Common myeloid progenitor, CD34-positive (primary cell): ENCODE data around the gene OPCML.

Source experiments
- CTCF ChIA-PET: fragments of 350-600 bp; sonication (Branson Sonifier 250); formaldehyde crosslinking; loops from one replicate; lab custom pipeline; 2021; ENCODE audit warnings: antibody characterized with exemption; lab: Charles Lee
- POLR2A ChIA-PET: fragments of 350-600 bp; sonication (Branson Sonifier 250); formaldehyde crosslinking; loops from one replicate; lab custom pipeline; 2021; ENCODE audit warnings: antibody characterized with exemption; lab: Charles Lee
- DNase-seq, 3 donors: peaks; one replicate each; pipeline versions ENCODE4 v3.0.0 to v3.0.0-alpha.2; 2013
- H3K27ac ChIP-seq, 2 experiments: 1 replicate in 1 of 2; 2 replicates in 1 of 2; pipeline ENCODE4 v1.7.0; 2013; ENCODE audit warnings: inconsistent platforms in 2 of 2, low read length in 2 of 2, mild to moderate bottlenecking in 2 of 2, low read depth in 1 of 2, moderate library complexity in 1 of 2; ENCODE audit not compliant: severe bottlenecking in 2 of 2, insufficient read depth in 1 of 2, poor library complexity in 1 of 2
- H3K27me3 ChIP-seq, 5 experiments: replicated peaks in 2 of 5; 1 replicate in 3 of 5; 2 replicates in 2 of 5; pipeline versions ENCODE4 v1.6.1 to v1.7.0; 2013; ENCODE audit warnings: low read length in 4 of 5, mild to moderate bottlenecking in 2 of 5, moderate library complexity in 2 of 5, inconsistent platforms in 1 of 5; ENCODE audit not compliant: insufficient read depth in 5 of 5, control insufficient read depth in 4 of 5
- H3K36me3 ChIP-seq, 4 experiments: 1 replicate in 2 of 4; 2 replicates in 2 of 4; pipeline versions ENCODE4 v1.6.1 to v1.7.0; 2013; ENCODE audit warnings: low read length in 3 of 4, control low read depth in 1 of 4, mild to moderate bottlenecking in 1 of 4; ENCODE audit not compliant: control insufficient read depth in 4 of 4, insufficient read depth in 4 of 4
- H3K4me1 ChIP-seq, 4 experiments: 1 replicate in 3 of 4; 2 replicates in 1 of 4; pipeline versions ENCODE4 v1.6.1 to v1.7.1; 2013; ENCODE audit warnings: low read length in 3 of 4, mild to moderate bottlenecking in 3 of 4, control low read depth in 1 of 4, inconsistent platforms in 1 of 4, moderate library complexity in 1 of 4; ENCODE audit not compliant: control insufficient read depth in 4 of 4, insufficient read depth in 4 of 4; ENCODE audit errors: control extremely low read depth in 1 of 4
- H3K4me3 ChIP-seq, 7 experiments: 1 replicate in 4 of 7; 2 replicates in 3 of 7; pipeline versions ENCODE4 v1.5.1 to v1.7.0; 2013; ENCODE audit warnings: mild to moderate bottlenecking in 7 of 7, low read length in 6 of 7, moderate library complexity in 6 of 7, inconsistent platforms in 2 of 7, low read depth in 2 of 7, control low read depth in 1 of 7; ENCODE audit not compliant: insufficient read depth in 4 of 7, control insufficient read depth in 1 of 7; ENCODE audit errors: extremely low read depth in 1 of 7
- H3K9me3 ChIP-seq, 5 experiments: 1 replicate in 4 of 5; 2 replicates in 1 of 5; pipeline versions ENCODE4 v1.6.1 to v1.7.1; 2013; ENCODE audit warnings: low read length in 4 of 5, mild to moderate bottlenecking in 2 of 5, inconsistent platforms in 1 of 5, low read depth in 1 of 5, moderate library complexity in 1 of 5; ENCODE audit not compliant: control insufficient read depth in 4 of 5, insufficient read depth in 2 of 5; ENCODE audit errors: control extremely low read depth in 1 of 5
- WGBS: methylation state at CpG from one replicate; pipeline ENCODE4 v1.1.5; 2013; ENCODE audit not compliant: insufficient coverage; 5-methylcytosine and 5-hydroxymethylcytosine counted together

Gene OPCML

GRCh38 chr11:133524488-133524887 lies 7.8 kb downstream of the OPCML start:
- POLR2A ChIA-PET, result no interaction called here
- DNase-seq, result no peak
- 97% methylated on average over 8 of the region's 8 CpGs for WGBS
- Histone ChIP-seq H3K27me3 (peaks cover 0 to 18% (median 4%) of the 10 kb centered on the region in 5 experiments), H3K4me1 (no peaks in the 10 kb centered on the region), H3K27ac (no peak overlapping the region), H3K4me3 (no peak overlapping the region), H3K9me3 (no peaks in the 10 kb centered on the region), H3K36me3 (no peaks in the 10 kb centered on the region)
- CTCF ChIA-PET, result no interaction called here

GRCh38 chr11:133522344-133522743 lies 10.0 kb downstream of the OPCML start:
- Histone ChIP-seq H3K36me3 (no peaks in the 10 kb centered on the region), H3K4me3 (no peak overlapping the region), H3K4me1 (no peaks in the 10 kb centered on the region), H3K27me3 (peaks cover 0 to 2% (median 0%) of the 10 kb centered on the region in 5 experiments), H3K27ac (no peak overlapping the region), H3K9me3 (no peaks in the 10 kb centered on the region)
- 96% methylated on average over 6 of the region's 6 CpGs for WGBS
- ChIA-PET CTCF (no interaction called here), POLR2A (no interaction called here)
- DNase-seq, result no peak

GRCh38 chr11:133521502-133521901 lies 10.8 kb downstream of the OPCML start:
- Histone ChIP-seq H3K27me3 (peaks cover 0 to 2% (median 0%) of the 10 kb centered on the region in 5 experiments), H3K27ac (no peak overlapping the region), H3K4me3 (no peak overlapping the region), H3K9me3 (no peaks in the 10 kb centered on the region), H3K4me1 (no peaks in the 10 kb centered on the region), H3K36me3 (no peaks in the 10 kb centered on the region)
- DNase-seq, result no peak
- ChIA-PET CTCF (no interaction called here), POLR2A (no interaction called here)
- WGBS, result 100% methylated on average over 1 of the region's 2 CpGs

- Histone ChIP-seq H3K27me3 (no peaks in the 10 kb centered on the region), H3K36me3 (no peaks in the 10 kb centered on the region), H3K9me3 (no peaks in the 10 kb centered on the region), H3K4me3 (no peak overlapping the region), H3K4me1 (no peaks in the 10 kb centered on the region), H3K27ac (no peak overlapping the region)
- POLR2A ChIA-PET, result no interaction called here
- CTCF ChIA-PET, result no interaction called here
- DNase-seq, result no peak
- 84% methylated on average over 7 of the region's 7 CpGs for WGBS
Measured at GRCh38 chr11:133520707-133521106, 11.6 kb downstream of the OPCML start.

- Histone ChIP-seq H3K36me3 (no peaks in the 10 kb centered on the region), H3K27ac (no peak overlapping the region), H3K4me1 (no peaks in the 10 kb centered on the region), H3K27me3 (no peaks in the 10 kb centered on the region), H3K9me3 (no peaks in the 10 kb centered on the region), H3K4me3 (no peak overlapping the region)
- ChIA-PET CTCF (interaction anchor here (0.6 kb wide), 1 partner anchor 124 kb away, joined by 4 read pairs; no protein-coding TSS in a partner anchor), POLR2A (no interaction called here)
- no peak for DNase-seq
- 100% methylated on average over 2 of the region's 3 CpGs for WGBS
Measured at GRCh38 chr11:133519560-133519959, 12.7 kb downstream of the OPCML start.

- CTCF ChIA-PET, result no interaction called here
- POLR2A ChIA-PET, result no interaction called here
- 86% methylated on average over 7 of the region's 7 CpGs for WGBS
Measured at GRCh38 chr11:133518702-133519264, 13.5 kb downstream of the OPCML start.

GRCh38 chr11:133516845-133517244 lies 15.5 kb downstream of the OPCML start:
- Histone ChIP-seq H3K36me3 (no peaks in the 10 kb centered on the region), H3K27ac (no peak overlapping the region), H3K27me3 (peaks cover 0 to 1% (median 0%) of the 10 kb centered on the region in 5 experiments), H3K4me3 (no peak overlapping the region), H3K9me3 (no peaks in the 10 kb centered on the region), H3K4me1 (no peaks in the 10 kb centered on the region)
- WGBS, result 96% methylated on average over 7 of the region's 8 CpGs
- no peak for DNase-seq
- ChIA-PET CTCF (no interaction called here), POLR2A (no interaction called here)

More at GRCh38 chr11:133518702-133519264, 13.5 kb downstream of the OPCML start:
- H3K27me3 ChIP-seq, result peaks cover 0 to 1% (median 0%) of the 10 kb centered on the region in 5 experiments
- no peak for DNase-seq
- H3K27ac ChIP-seq, result no peak overlapping the region
- H3K36me3 ChIP-seq, result no peaks in the 10 kb centered on the region
- H3K4me3 ChIP-seq, result no peak overlapping the region
- H3K9me3 ChIP-seq, result no peaks in the 10 kb centered on the region
- H3K4me1 ChIP-seq, result no peaks in the 10 kb centered on the region
